AML-193 (cell line): ENCODE results near the gene ADCY3.

ENCODE experiments used
- DNase-seq, 2 experiments: peaks; one replicate each; lab custom pipeline; 2025; lab: John Stamatoyannopoulos, UW

ADCY3 gene

GRCh38 chr2:24830351-24830750, 89.7 kb downstream of the ADCY3 start:
- DNase-seq: no peak

GRCh38 chr2:24828238-24828996, 91.6 kb downstream of the ADCY3 start:
- DNase-seq: no peak

- peak; percentile 50 to 66 for DNase-seq
Measured at GRCh38 chr2:24827321-24828237, 92.5 kb downstream of the ADCY3 start.

GRCh38 chr2:24826773-24827145, 93.3 kb downstream of the ADCY3 start:
- DNase-seq: no peak

GRCh38 chr2:24825883-24826772, 93.9 kb downstream of the ADCY3 start:
- no peak for DNase-seq

- no peak for DNase-seq
Measured at GRCh38 chr2:24824966-24825882, 94.8 kb downstream of the ADCY3 start.

- DNase-seq: no peak
Measured at GRCh38 chr2:24824071-24824588, 95.9 kb downstream of the ADCY3 start.

GRCh38 chr2:24822049-24822706, 97.9 kb downstream of the ADCY3 start:
- DNase-seq: no peak

- DNase-seq: no peak
Measured at GRCh38 chr2:24821433-24821891, 98.6 kb downstream of the ADCY3 start.

GRCh38 chr2:24820598-24821432, 99.2 kb downstream of the ADCY3 start:
- no peak for DNase-seq

GRCh38 chr2:24820175-24820513, 99.9 kb downstream of the ADCY3 start:
- no peak for DNase-seq

- no peak for DNase-seq
Measured at GRCh38 chr2:24819442-24820174, 100.4 kb downstream of the ADCY3 start.

- DNase-seq: no peak
Measured at GRCh38 chr2:24818721-24819167, 101.3 kb downstream of the ADCY3 start.

- DNase-seq: no peak
Measured at GRCh38 chr2:24816884-24817283, 103.2 kb downstream of the ADCY3 start.

GRCh38 chr2:24816404-24816803, 103.6 kb downstream of the ADCY3 start:
- no peak for DNase-seq

- DNase-seq: no peak
Measured at GRCh38 chr2:24815171-24815570, 104.9 kb downstream of the ADCY3 start.

GRCh38 chr2:24814516-24814915, 105.5 kb downstream of the ADCY3 start:
- DNase-seq: no peak

GRCh38 chr2:24813691-24814137, 106.3 kb downstream of the ADCY3 start:
- no peak for DNase-seq
